Keratinocyte (primary cell): Measurements from ENCODE around the gene SACS. TPM values are rescaled to one million over a fixed set of nuclear protein-coding genes. Genes with fewer than 3 reads are reported as not detected.

ENCODE experiments used
- DNase-seq: peaks from one replicate; pipeline ENCODE4 v3.0.0-alpha.2; 2011; ENCODE audit warnings: low read depth, missing footprints, low spot score
- FAIRE-seq: peaks from 2 replicates; lab custom pipeline; 2011; peaks lifted over from hg19 to GRCh38; lab: Jason Lieb, UNC
- H2AFZ ChIP-seq: 2 replicates; pipeline ENCODE4 v1.6.0; 2012; ENCODE audit warnings: low read length, control low read depth, inconsistent platforms; ENCODE audit not compliant: control insufficient read depth
- H3K27ac ChIP-seq: 2 replicates; pipeline ENCODE4 v1.5.1; 2011; ENCODE audit warnings: low read length; ENCODE audit not compliant: control insufficient read depth, insufficient read depth
- H3K27me3 ChIP-seq: 3 replicates; pipeline ENCODE4 v1.6.0; 2011; ENCODE audit warnings: low read length; ENCODE audit not compliant: control insufficient read depth, insufficient read depth; ENCODE audit errors: extremely low read depth
- H3K36me3 ChIP-seq, 2 experiments: 2 replicates in 1 of 2; 3 replicates in 1 of 2; pipeline ENCODE4 v1.5.1; 2011; ENCODE audit warnings: low read length in 2 of 2, mild to moderate bottlenecking in 1 of 2; ENCODE audit not compliant: control insufficient read depth in 2 of 2, insufficient read depth in 2 of 2; ENCODE audit errors: extremely low read depth in 1 of 2
- H3K4me1 ChIP-seq: 3 replicates; pipeline ENCODE4 v1.5.1; 2011; ENCODE audit warnings: low read length; ENCODE audit not compliant: control insufficient read depth, insufficient read depth; ENCODE audit errors: extremely low read depth
- H3K4me2 ChIP-seq: 3 replicates; pipeline ENCODE4 v1.6.0; 2011; ENCODE audit warnings: low read depth, low read length; ENCODE audit not compliant: control insufficient read depth, insufficient read depth; ENCODE audit errors: extremely low read depth
- H3K4me3 ChIP-seq, 3 experiments: fragments of 200-600 bp in 1 of 3; sonication (generic) in 1 of 3; 2 replicates in 2 of 3; 3 replicates in 1 of 3; pipeline ENCODE4 v1.5.1; 2011 to 2016; ENCODE audit warnings: low read length in 3 of 3, mild to moderate bottlenecking in 3 of 3, control low read depth in 2 of 3, inconsistent platforms in 1 of 3, low read depth in 1 of 3, mixed read lengths in 1 of 3, mixed run types in 1 of 3, moderate library complexity in 1 of 3; ENCODE audit not compliant: control insufficient read depth in 2 of 3, insufficient read depth in 2 of 3; ENCODE audit errors: extremely low read depth in 1 of 3
- H3K79me2 ChIP-seq: 2 replicates; pipeline ENCODE4 v1.6.0; 2012; ENCODE audit warnings: low read length; ENCODE audit not compliant: control insufficient read depth, insufficient read depth
- H3K9ac ChIP-seq: 3 replicates; pipeline ENCODE4 v1.6.0; 2011; ENCODE audit warnings: low read length; ENCODE audit not compliant: control insufficient read depth, insufficient read depth; ENCODE audit errors: extremely low read depth
- H3K9me1 ChIP-seq: 3 replicates; pipeline ENCODE4 v1.6.0; 2011; ENCODE audit warnings: low read length; ENCODE audit not compliant: control insufficient read depth, insufficient read depth; ENCODE audit errors: extremely low read depth
- H3K9me3 ChIP-seq: 2 replicates; pipeline ENCODE4 v1.5.1; 2012; ENCODE audit warnings: low read depth, low read length; ENCODE audit not compliant: control insufficient read depth
- H4K20me1 ChIP-seq: 3 replicates; pipeline ENCODE4 v1.6.0; 2011; ENCODE audit warnings: low read length; ENCODE audit not compliant: control insufficient read depth, insufficient read depth; ENCODE audit errors: extremely low read depth
- CTCF ChIP-seq, 3 experiments: IDR thresholded peaks in 1 of 3; conservative IDR thresholded peaks in 1 of 3; optimal IDR thresholded peaks in 1 of 3; 2 replicates in 2 of 3; 3 replicates in 1 of 3; pipeline versions ENCODE3 to v1.5.1; 2011; ENCODE audit warnings: low read length in 3 of 3, mild to moderate bottlenecking in 3 of 3, moderate library complexity in 2 of 3, control low read depth in 1 of 3, inconsistent platforms in 1 of 3; ENCODE audit not compliant: insufficient read depth in 2 of 3; ENCODE audit errors: extremely low read depth in 1 of 3
- EZH2 ChIP-seq: IDR thresholded peaks from one replicate; pipeline ENCODE4 v1.6.1; 2012; ENCODE audit warnings: inconsistent platforms, mild to moderate bottlenecking, low read length, moderate library complexity
- dilution Hi-C: fragments of 300-500 bp; cut with MboI; formaldehyde crosslinking; loops from one replicate; pipeline ENCODE4 v1.7.0; 2020; ENCODE audit warnings: low sequenced_read_pairs; ENCODE audit not compliant: extremely low pct_ligation_motif_present
- polyA plus RNA-seq, 5 experiments: library from polyadenylated mRNA; depleted of rRNA in 3 of 5; stranded (reverse) in 3 of 5; stranded (forward) in 1 of 5; unstranded in 1 of 5; fragments of >200 nt; gene quantifications; 1 replicate in 1 of 5; 2 replicates in 3 of 5; 3 replicates in 1 of 5; pipeline versions ENCODE4 v1.2.1 to v1.2.3, GENCODE V29; 2011 to 2012; ENCODE audit warnings: missing spikeins in 2 of 5, low read depth in 1 of 5, low replicate concordance in 1 of 5

The SACS gene
- polyA plus RNA-seq, 1 donor (not counting 4 experiments of a cell fraction or from before 2014, with no cell fraction given) = 13.5 TPM

GRCh38 chr13:23455401-23456185, 22.1 kb upstream of the SACS start:
- Histone ChIP-seq H3K4me1 (peaks cover 6% of the 10 kb centered on the region), H3K9ac (no peak overlapping the region), H4K20me1 (no peaks in the 10 kb centered on the region), H3K27ac (no peak overlapping the region), H3K4me3 (no peak overlapping the region), H2AFZ (no peak overlapping the region), H3K36me3 (no peaks in the 10 kb centered on the region), H3K9me3 (no peaks in the 10 kb centered on the region), H3K4me2 (no peak overlapping the region), H3K9me1 (no peaks in the 10 kb centered on the region), H3K27me3 (no peaks in the 10 kb centered on the region), H3K79me2 (no peaks in the 10 kb centered on the region)
- FAIRE-seq (no peak), DNase-seq (no peak)
- dilution Hi-C loops = no loop called here
- TF ChIP-seq CTCF (optimal IDR thresholded peaks at IDR 0.05 in 1 of 3, IDR thresholded peaks at IDR 0.05 in 1 of 3, conservative IDR thresholded peaks at IDR 0.05 in 1 of 3; ENCODE audit: extremely low read depth in 1 of 3, insufficient read depth in 2 of 3, low read length in 3 of 3) = no peak
- no peak for TF ChIP-seq EZH2

GRCh38 chr13:23453132-23453531, 19.6 kb upstream of the SACS start:
- no peak overlapping the region for H3K4me3 ChIP-seq
- no peaks in the 10 kb centered on the region for H3K79me2 ChIP-seq
- dilution Hi-C loops = no loop called here
- no peak overlapping the region for H3K27ac ChIP-seq
- peaks cover 6% of the 10 kb centered on the region for H3K4me1 ChIP-seq
- H4K20me1 ChIP-seq = no peaks in the 10 kb centered on the region
- no peak overlapping the region for H3K9ac ChIP-seq
- H3K9me1 ChIP-seq = no peaks in the 10 kb centered on the region
- no peaks in the 10 kb centered on the region for H3K9me3 ChIP-seq
- no peak overlapping the region for H2AFZ ChIP-seq
- H3K36me3 ChIP-seq = no peaks in the 10 kb centered on the region
- no peaks in the 10 kb centered on the region for H3K27me3 ChIP-seq
- DNase-seq = no peak
- FAIRE-seq = no peak
- no peak for TF ChIP-seq EZH2
- H3K4me2 ChIP-seq = no peak overlapping the region
